HepG2 (cell line): ENCODE data around the gene ZNF697. TPM values are rescaled to one million over a fixed set of nuclear protein-coding genes. Genes with fewer than 3 reads are reported as not detected.

ENCODE experiments used
- CREBL2 ChIP-seq: sonication (generic); formaldehyde crosslinking; IDR thresholded peaks from 2 replicates; pipeline ENCODE4 v1.8.1; 2023; ENCODE audit warnings: missing genetic modification reagents, mild to moderate bottlenecking, borderline replicate concordance
- GRHL1 ChIP-seq: sonication (generic); formaldehyde crosslinking; conservative IDR thresholded peaks from 2 replicates; pipeline ENCODE4 v1.8.0; 2022; ENCODE audit warnings: missing genetic modification reagents
- HHEX ChIP-seq: IDR thresholded peaks from 2 replicates; pipeline ENCODE4 v1.6.1; 2016; ENCODE audit warnings: control low read depth
- ISX ChIP-seq: sonication (generic); formaldehyde crosslinking; conservative IDR thresholded peaks from 2 replicates; pipeline ENCODE4 v1.5.0; 2020; ENCODE audit warnings: missing genetic modification reagents
- KLF15 ChIP-seq: sonication (generic); formaldehyde crosslinking; IDR thresholded peaks from 2 replicates; pipeline ENCODE4 v1.8.1; 2023; ENCODE audit warnings: borderline replicate concordance, mild to moderate bottlenecking, inconsistent platforms, missing genetic modification reagents, mixed read lengths
- MAF1 ChIP-seq: sonication (generic); formaldehyde crosslinking; IDR thresholded peaks from 2 replicates; pipeline ENCODE4 v1.5.0; 2020; ENCODE audit warnings: missing genetic modification reagents, borderline replicate concordance
- MAFG ChIP-seq: sonication (generic); formaldehyde crosslinking; IDR thresholded peaks from 2 replicates; pipeline ENCODE4 v1.5.1; 2020; ENCODE audit warnings: mild to moderate bottlenecking, missing genetic modification reagents
- RBFOX2 ChIP-seq: fragments of 200-400 bp; formaldehyde crosslinking; IDR thresholded peaks from 2 replicates; pipeline ENCODE4 v1.6.1; 2017; ENCODE audit warnings: low read depth, mild to moderate bottlenecking, low read length
- SALL1 ChIP-seq: sonication (generic); formaldehyde crosslinking; IDR thresholded peaks from 2 replicates; pipeline ENCODE4 v1.8.0; 2022; ENCODE audit warnings: mild to moderate bottlenecking, missing genetic modification reagents
- SRSF9 ChIP-seq: fragments of 200-400 bp; formaldehyde crosslinking; IDR thresholded peaks from 2 replicates; pipeline ENCODE4 v1.6.1; 2018; ENCODE audit warnings: borderline replicate concordance, mild to moderate bottlenecking, low read depth, low read length; ENCODE audit not compliant: insufficient read depth, poor library complexity, severe bottlenecking
- SUZ12 ChIP-seq: fragments of 150-350 bp; IDR thresholded peaks from 2 replicates; pipeline ENCODE4 v1.6.1; 2014; ENCODE audit warnings: low read depth, low read length
- TAF1 ChIP-seq: sonication (generic); formaldehyde crosslinking; IDR thresholded peaks from 2 replicates; pipeline ENCODE4 v1.4.0; 2020; ENCODE audit warnings: missing genetic modification reagents
- ZBTB10 ChIP-seq: sonication (generic); formaldehyde crosslinking; IDR thresholded peaks from 2 replicates; pipeline ENCODE4 v1.4.0; 2020; ENCODE audit warnings: missing genetic modification reagents, borderline replicate concordance
- ZBTB38 ChIP-seq: sonication (generic); formaldehyde crosslinking; IDR thresholded peaks from 2 replicates; pipeline ENCODE4 v1.5.1; 2020; ENCODE audit warnings: mild to moderate bottlenecking, missing genetic modification reagents
- ZFP1 ChIP-seq: IDR thresholded peaks from 2 replicates; pipeline ENCODE4 v1.6.1; 2016
- ZKSCAN1 ChIP-seq: fragments of 150-350 bp; IDR thresholded peaks from 2 replicates; pipeline ENCODE4 v1.6.1; 2014; ENCODE audit warnings: low read length
- ZNF205 ChIP-seq: IDR thresholded peaks from 2 replicates; pipeline ENCODE4 v1.6.1; 2018; ENCODE audit warnings: missing biosample characterization, missing genetic modification reagents
- ZNF280B ChIP-seq: sonication (generic); formaldehyde crosslinking; IDR thresholded peaks from 2 replicates; pipeline ENCODE4 v1.5.0; 2020; ENCODE audit warnings: missing genetic modification reagents, mild to moderate bottlenecking, borderline replicate concordance
- ZNF343 ChIP-seq: sonication (generic); formaldehyde crosslinking; IDR thresholded peaks from 2 replicates; pipeline ENCODE4 v1.4.0; 2020; ENCODE audit warnings: mild to moderate bottlenecking, missing genetic modification reagents
- ZNF83 ChIP-seq: sonication (generic); formaldehyde crosslinking; IDR thresholded peaks from 2 replicates; pipeline ENCODE4 v1.4.0; 2020; ENCODE audit warnings: missing genetic modification reagents, mild to moderate bottlenecking, borderline replicate concordance
- ZSCAN22 ChIP-seq: sonication (generic); formaldehyde crosslinking; IDR thresholded peaks from 2 replicates; pipeline ENCODE4 v1.4.0; 2020; ENCODE audit warnings: mild to moderate bottlenecking, missing genetic modification reagents
- ZUFSP ChIP-seq: sonication (generic); formaldehyde crosslinking; IDR thresholded peaks from 2 replicates; pipeline ENCODE4 v1.9.0; 2021; ENCODE audit warnings: missing genetic modification reagents, mild to moderate bottlenecking, borderline replicate concordance
- polyA plus RNA-seq, 8 experiments: library from polyadenylated mRNA; depleted of rRNA in 3 of 8; stranded (reverse) in 7 of 8; unstranded in 1 of 8; fragments of >200 nt; fragmentation: Illumina TruSeq in 4 of 8; extraction: Trizol in 4 of 8; gene quantifications; 2 replicates each; pipeline versions ENCODE4 v1.2.1 to v1.2.3, GENCODE V29; 2011 to 2016; ENCODE audit warnings: low read depth in 4 of 8, missing spikeins in 1 of 8, mixed read lengths in 1 of 8; ENCODE audit not compliant: insufficient read depth in 1 of 8
- total RNA-seq, 5 experiments: library from RNA; depleted of rRNA; stranded (reverse); fragments of >200 nt; fragmentation: Illumina TruSeq; extraction: Trizol; gene quantifications; 2 replicates each; pipeline ENCODE4 v1.2.3, GENCODE V29; 2016; ENCODE audit warnings: low read depth in 1 of 5

Gene ZNF697
- total and polyA plus RNA-seq, 2 of the 13 experiments (the other 11 are each of a cell fraction or from before 2014, with no cell fraction given), result 2.3 to 7.1 TPM

- TF ChIP-seq GRHL1 (no peak), ZNF83 (CRISPR knock-in tag) (no peak), MAF1 (no peak), ZNF205 (CRISPR knock-in tag) (no peak), ZSCAN22 (CRISPR knock-in tag) (no peak; the same call in 1 of the 2 replicates), MAFG (CRISPR knock-in tag) (no peak), ZFP1 (CRISPR knock-in tag) (no peak), ZKSCAN1 (no peak), ZNF280B (CRISPR knock-in tag) (no peak), ZUFSP (CRISPR knock-in tag) (no peak), ZBTB10 (CRISPR knock-in tag) (no peak), TAF1 (CRISPR knock-in tag) (peak; percentile 77), SALL1 (peak; percentile 63), ZNF343 (CRISPR knock-in tag) (no peak; the same call in none of the 2 replicates), ZBTB38 (CRISPR knock-in tag) (peak; percentile 25; the same call in 1 of the 2 replicates), SRSF9 (no peak), ISX (CRISPR knock-in tag) (no peak), CREBL2 (CRISPR knock-in tag) (no peak), SUZ12 (no peak; the same call in 1 of the 2 replicates), HHEX (CRISPR knock-in tag) (no peak), RBFOX2 (peak; percentile 85), KLF15 (CRISPR knock-in tag) (no peak)
Measured at GRCh38 chr1:119647734-119648619, at the start of gene ZNF697 (continued).
